GM12878 (cell line): Measurements from ENCODE around the gene IGF1R.

ENCODE experiments used
- CREB1 ChIP-seq: IDR thresholded peaks from 2 replicates; pipeline ENCODE4 v1.6.1; 2012; ENCODE audit warnings: low read depth, mild to moderate bottlenecking, inconsistent platforms
- POLR2A ChIP-seq: IDR thresholded peaks from 2 replicates; pipeline ENCODE4 v1.6.1; 2011; ENCODE audit warnings: low read depth, mild to moderate bottlenecking, low read length
- TF ChIP-seq, protein P1 (sequence below): IDR thresholded peaks from 2 replicates; pipeline ENCODE4 v1.6.1; 2012; ENCODE audit warnings: mild to moderate bottlenecking, low read depth, low read length

DNA sequence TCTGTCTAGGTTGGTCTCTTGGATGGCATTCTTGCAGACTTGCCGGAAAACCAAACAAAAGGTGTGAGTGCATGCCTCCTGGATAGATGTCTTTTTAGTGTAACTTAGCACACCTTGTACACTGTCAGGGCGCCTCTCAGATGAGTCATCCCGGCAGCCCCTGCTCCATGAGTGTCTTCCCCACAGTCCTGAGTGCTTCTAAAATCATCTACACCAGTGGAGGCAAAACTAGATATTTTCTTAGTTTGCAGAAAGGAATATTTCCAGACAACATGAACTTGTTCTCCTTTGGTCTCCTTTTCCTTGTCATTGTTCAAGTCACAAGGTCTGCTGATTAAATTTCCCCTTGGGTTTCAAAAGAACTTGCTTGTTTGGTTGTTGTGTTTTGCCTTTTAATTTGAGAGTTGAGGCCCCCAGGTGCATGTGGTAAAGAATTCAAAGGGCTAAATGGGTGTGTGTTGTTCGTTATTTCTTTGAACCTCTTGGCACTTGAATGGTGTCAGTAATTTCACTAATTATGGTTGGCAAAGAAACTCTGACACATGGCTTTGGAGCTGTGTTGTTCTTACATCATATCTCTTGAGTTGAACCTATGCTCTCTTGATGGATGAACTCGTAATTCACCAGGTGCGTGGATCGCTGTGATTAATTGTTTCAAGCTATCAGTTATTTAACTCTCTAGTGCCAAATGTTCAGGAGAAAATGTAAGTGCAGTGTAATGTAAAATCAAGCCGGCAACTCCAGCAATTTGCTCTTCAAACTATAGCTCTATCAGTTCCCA, 98.2 kb downstream of the IGF1R start:
- no peak for TF ChIP-seq POLR2A
- no peak for TF ChIP-seq CREB1
- TF ChIP-seq, protein P1, sequence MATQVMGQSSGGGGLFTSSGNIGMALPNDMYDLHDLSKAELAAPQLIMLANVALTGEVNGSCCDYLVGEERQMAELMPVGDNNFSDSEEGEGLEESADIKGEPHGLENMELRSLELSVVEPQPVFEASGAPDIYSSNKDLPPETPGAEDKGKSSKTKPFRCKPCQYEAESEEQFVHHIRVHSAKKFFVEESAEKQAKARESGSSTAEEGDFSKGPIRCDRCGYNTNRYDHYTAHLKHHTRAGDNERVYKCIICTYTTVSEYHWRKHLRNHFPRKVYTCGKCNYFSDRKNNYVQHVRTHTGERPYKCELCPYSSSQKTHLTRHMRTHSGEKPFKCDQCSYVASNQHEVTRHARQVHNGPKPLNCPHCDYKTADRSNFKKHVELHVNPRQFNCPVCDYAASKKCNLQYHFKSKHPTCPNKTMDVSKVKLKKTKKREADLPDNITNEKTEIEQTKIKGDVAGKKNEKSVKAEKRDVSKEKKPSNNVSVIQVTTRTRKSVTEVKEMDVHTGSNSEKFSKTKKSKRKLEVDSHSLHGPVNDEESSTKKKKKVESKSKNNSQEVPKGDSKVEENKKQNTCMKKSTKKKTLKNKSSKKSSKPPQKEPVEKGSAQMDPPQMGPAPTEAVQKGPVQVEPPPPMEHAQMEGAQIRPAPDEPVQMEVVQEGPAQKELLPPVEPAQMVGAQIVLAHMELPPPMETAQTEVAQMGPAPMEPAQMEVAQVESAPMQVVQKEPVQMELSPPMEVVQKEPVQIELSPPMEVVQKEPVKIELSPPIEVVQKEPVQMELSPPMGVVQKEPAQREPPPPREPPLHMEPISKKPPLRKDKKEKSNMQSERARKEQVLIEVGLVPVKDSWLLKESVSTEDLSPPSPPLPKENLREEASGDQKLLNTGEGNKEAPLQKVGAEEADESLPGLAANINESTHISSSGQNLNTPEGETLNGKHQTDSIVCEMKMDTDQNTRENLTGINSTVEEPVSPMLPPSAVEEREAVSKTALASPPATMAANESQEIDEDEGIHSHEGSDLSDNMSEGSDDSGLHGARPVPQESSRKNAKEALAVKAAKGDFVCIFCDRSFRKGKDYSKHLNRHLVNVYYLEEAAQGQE: no peak
